ENCODE results near the gene RPS29. TPM values are rescaled to one million over a fixed set of nuclear protein-coding genes. Genes with fewer than 3 reads are reported as not detected.

Gene RPS29
- total RNA-seq: 1,000 to 10,000 TPM; 3,356 to 3,996 TPM
- 12,150 TPM for polyA plus RNA-seq (2013, experiment 1 of 2)
- polyA plus RNA-seq (2013, experiment 2 of 2): 8,965 TPM
- 328 to 1,371 (median 650) reads per million in 172 experiments for total RNA-seq

DNA sequence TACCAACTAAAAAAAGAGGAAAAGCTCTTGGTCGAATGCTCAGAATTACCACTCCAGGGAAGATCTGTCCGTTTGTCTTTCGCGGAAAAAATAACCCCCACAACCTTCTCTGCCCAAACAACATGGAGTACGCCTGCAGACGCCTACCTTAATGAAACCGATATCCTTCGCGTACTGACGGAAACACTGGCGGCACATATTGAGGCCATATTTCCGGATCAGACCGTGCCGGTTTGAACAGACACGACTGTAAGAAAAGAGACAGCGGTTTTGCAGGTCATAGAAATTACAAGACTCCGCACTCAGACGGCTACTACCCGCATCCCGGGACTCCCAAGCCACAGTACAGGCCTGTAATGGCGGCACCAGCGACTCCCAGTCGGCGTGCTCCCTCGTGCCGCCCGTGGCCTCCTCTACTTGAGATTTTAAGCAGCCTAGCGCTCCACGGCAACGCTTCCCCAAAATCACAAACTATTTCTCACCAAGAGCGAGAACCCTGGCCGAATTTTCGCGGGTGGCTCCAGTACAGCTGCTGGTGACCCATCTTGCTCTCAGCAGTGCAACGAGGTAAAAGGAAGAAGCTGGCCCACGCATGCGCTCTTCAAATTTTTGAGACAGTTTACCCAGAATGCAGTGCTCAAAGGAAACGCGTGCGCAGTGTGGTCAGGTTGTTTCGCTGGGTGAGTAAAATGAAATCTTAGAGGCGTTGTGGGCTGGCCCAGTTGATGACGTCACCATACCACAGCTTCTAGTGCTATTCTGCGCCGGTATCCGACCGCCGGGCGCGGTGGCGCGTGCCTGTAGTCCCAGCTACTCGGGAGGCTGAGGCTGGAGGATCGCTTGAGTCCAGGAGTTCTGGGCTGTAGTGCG is at the start of gene RPS29:
RPS29 (minus strand) TSS at position 578 of the 870 bp plus-strand sequence; CDS start at position 544, 34 bp downstream.
- intact Hi-C loops (cut with DNase I, micrococcal nuclease): loop anchor here (1.0 to 10.0 kb wide), 8 partner anchors 12 to 729 kb away; partner anchors contain the start of genes DMAC2L (in 1 of the 2), DNAAF2 (in 1 of the 2), KLHDC1 (in 1 of the 2) and L2HGDH (in 1 of the 2)
- TF ChIP-seq, protein P1, sequence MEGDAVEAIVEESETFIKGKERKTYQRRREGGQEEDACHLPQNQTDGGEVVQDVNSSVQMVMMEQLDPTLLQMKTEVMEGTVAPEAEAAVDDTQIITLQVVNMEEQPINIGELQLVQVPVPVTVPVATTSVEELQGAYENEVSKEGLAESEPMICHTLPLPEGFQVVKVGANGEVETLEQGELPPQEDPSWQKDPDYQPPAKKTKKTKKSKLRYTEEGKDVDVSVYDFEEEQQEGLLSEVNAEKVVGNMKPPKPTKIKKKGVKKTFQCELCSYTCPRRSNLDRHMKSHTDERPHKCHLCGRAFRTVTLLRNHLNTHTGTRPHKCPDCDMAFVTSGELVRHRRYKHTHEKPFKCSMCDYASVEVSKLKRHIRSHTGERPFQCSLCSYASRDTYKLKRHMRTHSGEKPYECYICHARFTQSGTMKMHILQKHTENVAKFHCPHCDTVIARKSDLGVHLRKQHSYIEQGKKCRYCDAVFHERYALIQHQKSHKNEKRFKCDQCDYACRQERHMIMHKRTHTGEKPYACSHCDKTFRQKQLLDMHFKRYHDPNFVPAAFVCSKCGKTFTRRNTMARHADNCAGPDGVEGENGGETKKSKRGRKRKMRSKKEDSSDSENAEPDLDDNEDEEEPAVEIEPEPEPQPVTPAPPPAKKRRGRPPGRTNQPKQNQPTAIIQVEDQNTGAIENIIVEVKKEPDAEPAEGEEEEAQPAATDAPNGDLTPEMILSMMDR (IDR thresholded peaks at IDR 0.05): no peak
- H3K9me3 Mint-ChIP-seq: no peaks in the 10 kb centered on the region
- Histone ChIP-seq H3K9me3 (ENCODE audit: control insufficient read depth in 1 of 2, insufficient read depth in 1 of 2, low read length in 2 of 2) (no peaks in the 10 kb centered on the region), H3K27ac (ENCODE audit: low read depth in 1 of 2, low read length in 2 of 2) (peak within 1 kb of the TSS; percentile 93 to 95), H3K27me3 (ENCODE audit: control insufficient read depth in 1 of 2, insufficient read depth in 2 of 2, low read length in 2 of 2) (no peaks in the 10 kb centered on the region), H3K36me3 (ENCODE audit: insufficient read depth, low read length) (peaks cover 33% of the 10 kb centered on the region), H3K4me1 (ENCODE audit: insufficient read depth, low read length) (peaks cover 33% of the 10 kb centered on the region), H3K4me3 (ENCODE audit: low read length) (peak within 1 kb of the TSS; percentile 89)
- peak; percentile 77 for ATAC-seq (ENCODE audit: poor library complexity)
- peak; percentile 95 to 100 (median 98) for DNase-seq
- H3K27me3 Mint-ChIP-seq: peaks cover 10% of the 10 kb centered on the region
- ChIA-PET POLR2A (interaction anchor here (0.6 to 6.3 kb wide), 32 partner anchors 9 to 777 kb away, joined by 3 to 180 read pairs (median 6); partner anchors contain the start of genes DMAC2L, DNAAF2, KLHDC1 and KLHDC2), CTCF (interaction anchor here (1.0 to 5.0 kb wide), 16 partner anchors 9 to 265 kb away, joined by 3 to 48 read pairs (median 5); partner anchors contain the start of genes DNAAF2, KLHDC1, KLHDC2 and LRR1)
- H3K4me3 Mint-ChIP-seq: peak within 1 kb of the TSS; percentile 90
- peak within 1 kb of the TSS; percentile 99 for H3K27ac Mint-ChIP-seq
- H3K36me3 Mint-ChIP-seq (ENCODE audit: low read depth): peaks cover 61% of the 10 kb centered on the region
- peaks cover 52% of the 10 kb centered on the region for H3K4me1 Mint-ChIP-seq (ENCODE audit: low read depth)

DNA sequence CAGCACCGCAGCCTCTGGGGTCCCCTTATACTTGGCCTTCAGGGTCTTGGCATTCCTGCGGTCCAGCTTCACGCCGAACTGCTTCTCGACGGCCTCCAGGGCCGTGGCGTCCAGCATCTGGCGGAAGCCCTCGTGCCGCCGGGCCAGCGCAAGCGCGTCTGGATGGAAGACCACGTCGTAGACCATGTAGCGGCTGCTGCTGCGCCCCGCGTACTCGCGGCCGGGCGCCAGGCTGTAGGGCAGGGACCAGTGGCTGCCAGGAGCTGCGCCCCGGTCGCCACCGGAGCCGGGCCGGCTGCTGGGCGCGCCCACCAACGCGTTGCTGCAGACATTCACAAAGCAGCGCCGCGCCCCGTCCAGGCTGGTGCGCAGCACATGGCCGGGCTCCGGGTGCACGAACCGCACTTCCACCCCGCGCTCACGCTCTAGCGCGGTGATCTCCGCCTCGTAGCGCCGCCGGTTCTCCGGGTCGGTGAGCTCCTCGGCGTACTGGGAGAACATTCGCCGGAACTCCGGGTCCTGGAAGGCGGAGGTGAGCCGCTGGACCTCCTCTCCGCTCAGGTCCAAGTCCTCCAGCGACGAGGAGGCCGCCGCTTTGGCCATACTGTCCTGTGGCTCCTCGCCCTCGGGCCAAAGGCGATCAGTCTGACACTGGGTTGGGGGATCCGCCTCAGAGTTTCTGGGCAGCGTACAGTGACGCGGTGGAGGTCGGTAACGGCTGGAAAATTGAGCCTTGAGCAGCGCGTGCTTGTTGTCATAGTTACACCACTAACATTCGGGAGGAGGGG is 48.6 kb upstream of the RPS29 start, which contains the start of gene DNAAF2:
DNAAF2 (minus strand) TSS at position 698 of the 788 bp plus-strand sequence; CDS start at position 603, 95 bp downstream.
- Mint-ChIP-seq H3K4me1 (ENCODE audit: low read depth) (peaks cover 49% of the 10 kb centered on the region), H3K9me3 (no peaks in the 10 kb centered on the region)

More for the DNA sequence above, 48.6 kb upstream of the RPS29 start, which contains the start of gene DNAAF2:
- TF ChIP-seq, protein P1 (IDR thresholded peaks at IDR 0.05): no peak
- ChIA-PET CTCF (interaction anchor here (0.8 to 5.2 kb wide), 26 partner anchors 12 to 428 kb away, joined by 3 to 168 read pairs (median 4); partner anchors contain the start of genes KLHDC1, KLHDC2, LRR1 and MGAT2), POLR2A (interaction anchor here (0.9 to 8.6 kb wide), 27 partner anchors 12 to 678 kb away, joined by 3 to 350 read pairs (median 4); partner anchors contain the start of genes DMAC2L, KLHDC1, KLHDC2 and L2HGDH)
- Mint-ChIP-seq H3K27me3 (no peaks in the 10 kb centered on the region), H3K4me3 (peak within 1 kb of the TSS; percentile 100), H3K27ac (peak within 1 kb of the TSS; percentile 100), H3K36me3 (ENCODE audit: low read depth) (peaks cover 48% of the 10 kb centered on the region)
- Histone ChIP-seq H3K4me3 (ENCODE audit: low read length) (peak within 1 kb of the TSS; percentile 83), H3K4me1 (ENCODE audit: insufficient read depth, low read length) (peaks cover 54% of the 10 kb centered on the region), H3K36me3 (ENCODE audit: insufficient read depth, low read length) (peaks cover 14% of the 10 kb centered on the region), H3K27ac (ENCODE audit: low read depth in 1 of 2, low read length in 2 of 2) (peak within 1 kb of the TSS; percentile 97 to 99), H3K27me3 (ENCODE audit: control insufficient read depth in 1 of 2, insufficient read depth in 2 of 2, low read length in 2 of 2) (no peaks in the 10 kb centered on the region), H3K9me3 (ENCODE audit: control insufficient read depth in 1 of 2, insufficient read depth in 1 of 2, low read length in 2 of 2) (no peaks in the 10 kb centered on the region)
- intact Hi-C loops (cut with DNase I, micrococcal nuclease): loop anchor here (1.0 to 5.0 kb wide), 10 partner anchors 14 to 898 kb away; partner anchors contain the start of genes MGAT2 (in 2 of the 2), RPL36AL (in 2 of the 2), KLHDC1 (in 1 of the 2) and MAP4K5 (in 1 of the 2)
- ATAC-seq (ENCODE audit: poor library complexity): peak; percentile 39
- DNase-seq: peak; percentile 42 to 88 (median 58)

All from CD4-positive, alpha-beta T cell (primary cell).